ENCODE results near the gene ARMC8.

ARMC8 gene

DNA sequence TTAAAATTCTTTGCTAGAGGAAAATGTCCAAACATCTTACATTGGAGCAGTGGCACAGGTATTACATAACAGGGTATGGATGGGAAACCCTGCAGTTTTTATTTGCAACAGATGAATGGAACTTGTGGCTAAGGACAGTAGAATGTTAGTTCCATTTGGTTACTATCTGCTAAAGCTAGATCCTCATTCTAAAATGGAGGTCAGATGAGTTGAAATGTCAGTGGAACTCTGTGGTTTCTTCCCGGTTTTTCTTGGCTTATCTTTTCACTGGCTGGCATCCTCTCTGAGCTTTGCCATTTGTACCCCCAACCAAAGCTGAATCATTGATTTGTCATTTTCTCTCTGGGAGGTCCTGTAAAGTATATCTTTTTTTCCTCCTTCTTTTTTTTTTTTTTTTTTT lies 68.9 kb downstream of the ARMC8 start:
- no peak for DNase-seq

GRCh38 chr3:138257986-138258385 lies 70.9 kb downstream of the ARMC8 start:
- no peak for DNase-seq

GRCh38 chr3:138259126-138259525 lies 72.0 kb downstream of the ARMC8 start:
- DNase-seq, result no peak

DNA sequence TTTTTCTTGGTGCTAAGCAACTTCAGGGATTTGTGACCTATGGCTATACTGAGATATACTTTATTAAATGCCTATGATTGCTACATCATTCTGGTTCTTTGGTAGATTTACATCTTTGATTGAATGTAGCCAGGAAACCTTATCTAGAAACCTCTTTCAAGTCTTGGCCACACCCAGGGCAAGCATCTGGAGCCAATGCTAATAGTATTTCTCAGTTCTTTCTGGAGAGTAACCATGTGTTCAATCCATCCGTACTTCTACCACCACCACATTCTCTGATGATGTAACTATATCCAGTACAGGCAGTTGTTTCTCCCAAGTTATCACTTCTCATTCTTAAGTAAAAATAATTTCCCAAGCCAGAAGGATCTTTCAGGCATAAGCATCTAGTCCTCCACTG lies 73.5 kb downstream of the ARMC8 start:
- no peak for DNase-seq

GRCh38 chr3:138263104-138263503 lies 76.0 kb downstream of the ARMC8 start:
- DNase-seq, result no peak

- DNase-seq, result no peak
These were observed 78.6 kb downstream of the ARMC8 start for GRCh38 chr3:138265745-138266144.

DNA sequence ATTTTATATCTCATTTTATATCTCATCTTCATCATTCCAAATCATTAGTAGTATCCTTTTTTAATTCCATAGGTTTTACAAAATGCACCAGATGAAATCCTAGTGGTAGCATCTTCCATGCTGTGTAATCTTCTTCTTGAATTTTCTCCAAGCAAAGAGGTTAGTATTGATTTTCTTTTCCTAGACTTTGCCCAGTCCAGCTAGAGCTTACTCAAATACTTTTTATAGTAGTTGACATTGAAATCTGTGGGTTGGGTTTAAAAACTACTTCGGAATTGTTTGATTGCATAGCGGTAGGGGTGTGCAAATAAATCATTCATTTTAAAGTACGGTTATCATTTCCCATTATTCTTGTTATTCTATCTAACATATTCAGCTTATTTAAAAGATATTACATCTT lies 80.0 kb downstream of the ARMC8 start:
- DNase-seq, result no peak

GRCh38 chr3:138270245-138270644 lies 83.1 kb downstream of the ARMC8 start:
- DNase-seq, result no peak

DNA sequence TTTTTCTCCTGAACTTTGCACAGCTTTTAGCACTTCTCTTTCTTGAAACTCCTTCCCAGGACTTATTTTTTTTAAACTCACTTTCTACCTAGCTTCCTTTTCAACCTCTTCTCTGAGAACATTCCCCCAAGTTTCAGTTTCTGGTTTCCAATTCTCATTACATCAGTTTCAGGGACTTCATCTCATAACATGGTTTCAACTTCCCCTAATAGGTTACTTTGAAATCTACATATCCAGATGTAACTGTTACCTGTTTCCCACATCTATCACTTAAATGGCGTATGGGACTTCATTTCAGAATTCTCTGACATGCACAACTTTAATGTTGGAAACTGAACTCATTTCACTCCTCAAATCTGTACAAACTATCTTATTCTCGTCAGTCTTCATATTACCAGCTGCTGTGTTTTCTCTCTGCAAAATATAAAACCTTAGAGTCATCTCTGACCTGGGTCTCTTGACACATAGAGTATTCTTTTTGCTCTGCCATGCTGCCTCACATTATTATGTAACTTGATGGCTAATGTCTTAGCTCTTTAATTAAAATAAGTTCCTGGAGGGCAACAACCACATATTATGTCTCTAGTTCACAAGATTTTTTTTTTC lies 84.2 kb downstream of the ARMC8 start:
- DNase-seq, result no peak

DNA sequence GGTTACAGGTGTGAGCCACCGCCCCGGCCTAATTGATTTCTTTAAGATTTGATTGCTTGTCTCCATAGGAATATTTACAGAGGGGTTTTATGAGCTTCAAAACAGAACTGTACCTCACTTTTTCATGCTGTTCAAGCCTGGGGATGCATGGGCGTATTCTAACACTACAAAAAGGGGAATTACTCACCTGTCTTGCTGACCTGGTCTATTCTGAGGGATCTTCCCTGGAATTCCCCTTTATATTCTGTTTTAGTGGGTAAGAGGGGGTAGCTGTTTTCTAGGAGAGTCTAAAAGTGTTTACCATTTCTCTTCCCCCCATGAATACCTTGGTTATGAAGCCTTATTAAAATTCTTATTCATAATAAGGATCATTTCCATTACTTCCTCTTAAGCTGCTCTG lies 94.5 kb downstream of the ARMC8 start:
- no peak for DNase-seq

DNA sequence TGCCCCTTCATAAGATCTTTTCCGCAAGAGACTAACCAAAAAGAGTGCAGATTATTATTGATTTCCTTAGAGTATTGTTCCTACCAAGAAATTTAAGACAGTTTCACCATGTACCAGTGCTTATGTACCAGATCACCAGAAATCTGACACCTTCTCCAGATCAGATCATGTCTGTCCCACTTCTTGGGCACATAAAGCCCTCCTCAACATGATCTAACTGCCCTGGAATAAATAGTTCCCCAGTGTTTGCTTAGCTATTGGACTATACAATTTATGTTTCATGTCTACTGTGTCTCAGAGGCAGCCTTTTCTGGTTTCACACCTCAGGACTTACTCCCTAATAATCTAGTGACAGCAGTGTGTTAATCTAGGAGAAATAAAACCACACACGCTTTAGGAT lies 95.7 kb downstream of the ARMC8 start:
- DNase-seq, result no peak

DNA sequence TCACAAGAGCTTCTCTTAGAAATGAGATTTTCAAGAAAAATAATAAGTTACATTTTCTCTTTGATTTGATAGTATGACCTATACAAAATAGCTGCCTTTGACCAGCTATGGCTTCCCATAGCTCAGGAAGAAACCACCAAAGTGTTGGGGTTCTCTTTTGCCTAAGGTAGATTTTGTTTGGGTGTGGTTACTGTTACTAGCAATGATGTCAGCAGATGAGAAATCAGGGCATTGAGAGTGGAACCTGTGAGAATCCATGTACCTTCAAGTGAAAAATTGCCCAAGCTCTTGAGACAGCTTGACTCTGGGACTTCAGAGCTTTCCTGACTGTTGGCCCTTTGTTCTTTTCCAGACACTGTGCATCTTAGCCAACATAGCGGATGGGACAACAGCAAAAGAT lies 97.0 kb downstream of the ARMC8 start:
- DNase-seq, result no peak

DNA sequence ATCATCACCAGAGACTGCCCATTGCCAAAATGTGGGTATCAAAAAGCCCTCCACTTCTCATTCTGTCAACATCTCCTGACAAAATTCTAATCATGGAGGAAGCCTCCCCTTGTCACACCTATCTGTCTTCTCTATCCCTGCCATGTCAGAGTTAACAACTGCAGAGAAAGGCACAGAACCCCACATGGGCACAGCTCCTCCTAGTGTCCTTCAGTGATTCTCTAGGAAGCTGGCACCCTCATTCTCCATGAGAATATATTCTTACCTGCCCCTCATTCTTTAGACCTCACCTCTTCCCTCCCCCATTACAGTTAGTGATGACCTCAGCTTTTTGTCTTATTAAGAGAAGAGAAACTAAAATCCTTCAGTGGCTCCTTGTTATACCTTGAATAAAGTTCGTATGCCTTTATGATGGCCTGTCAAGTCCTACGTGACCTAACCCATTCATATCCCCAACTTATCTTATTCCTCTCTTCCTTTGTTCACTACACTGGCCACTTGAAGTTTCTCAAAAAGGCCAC lies 97.9 kb downstream of the ARMC8 start:
- DNase-seq, result no peak

GRCh38 chr3:138289260-138289659 lies 102.2 kb downstream of the ARMC8 start:
- no peak for DNase-seq

GRCh38 chr3:138289701-138290100 lies 102.6 kb downstream of the ARMC8 start:
- DNase-seq, result no peak

DNA sequence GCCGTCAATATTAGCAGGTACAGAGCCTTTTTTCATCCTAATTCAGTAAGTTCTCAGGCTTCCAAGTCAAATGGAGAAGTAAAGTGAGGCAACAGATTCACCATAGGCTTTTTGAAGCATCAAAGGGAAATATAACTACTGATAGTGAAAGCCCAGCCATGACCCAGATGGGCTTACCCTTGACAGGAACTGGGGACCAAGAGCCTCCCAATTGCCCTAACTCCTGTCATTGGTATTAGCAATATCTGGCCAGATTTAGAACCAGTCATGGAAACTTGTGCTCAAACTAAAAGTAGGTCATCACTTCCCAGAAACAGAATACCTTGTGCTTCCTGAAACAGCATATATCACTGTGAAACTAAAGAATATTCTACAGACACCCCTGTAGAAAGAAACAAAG lies 109.5 kb downstream of the ARMC8 start:
- no peak for DNase-seq

DNA sequence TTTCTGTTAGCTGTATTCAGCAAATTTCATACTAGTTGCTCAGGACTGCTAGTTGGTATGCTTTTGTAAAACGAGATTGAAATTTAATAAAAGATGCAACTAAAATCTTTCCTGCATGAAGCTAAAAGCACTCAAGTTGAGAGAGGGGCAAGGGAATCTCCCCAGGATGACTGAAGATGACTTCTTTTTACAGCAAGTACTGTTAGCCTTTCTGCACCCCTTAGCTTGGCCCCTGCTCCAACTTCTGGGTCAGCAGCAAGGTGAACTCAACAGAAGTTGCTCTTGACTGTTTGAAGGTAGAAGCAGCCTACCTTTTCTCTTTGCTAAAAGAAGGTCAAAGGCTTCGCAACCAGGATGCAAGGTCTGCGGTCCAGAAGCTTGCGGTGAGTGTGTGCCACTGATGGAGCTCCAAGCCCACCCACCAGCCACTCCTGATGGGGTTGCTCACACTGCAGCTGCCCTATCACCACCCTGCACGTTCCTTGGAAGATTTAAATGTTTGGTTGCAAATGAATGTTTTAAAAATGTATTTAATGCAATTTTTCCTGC lies 110.0 kb downstream of the ARMC8 start:
- no peak for DNase-seq

GRCh38 chr3:138297876-138298275 lies 110.8 kb downstream of the ARMC8 start:
- no peak for DNase-seq

- DNase-seq, result no peak
These were observed 113.5 kb downstream of the ARMC8 start for GRCh38 chr3:138300647-138301046.

DNA sequence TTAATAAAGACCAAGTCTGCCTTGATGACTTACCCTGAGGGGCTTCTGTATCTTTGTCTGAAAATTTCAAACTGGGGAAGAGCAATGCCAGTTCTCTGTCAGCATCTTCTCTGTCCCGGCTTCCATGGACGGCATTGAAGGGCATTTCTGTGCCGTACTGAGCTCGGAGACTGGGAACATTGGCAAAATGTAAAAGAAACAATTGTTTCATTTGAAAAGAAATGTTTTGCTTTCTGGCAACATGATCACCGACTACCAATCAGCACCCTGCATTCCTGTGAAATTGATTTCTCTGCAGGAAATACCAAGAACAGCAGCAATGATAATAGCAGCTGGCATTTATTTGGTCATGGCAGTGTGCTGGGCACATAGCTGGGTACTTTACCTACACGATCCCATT lies 116.4 kb downstream of the ARMC8 start:
- no peak for DNase-seq

GRCh38 chr3:138307899-138308298 lies 120.8 kb downstream of the ARMC8 start:
- no peak for DNase-seq

DNA sequence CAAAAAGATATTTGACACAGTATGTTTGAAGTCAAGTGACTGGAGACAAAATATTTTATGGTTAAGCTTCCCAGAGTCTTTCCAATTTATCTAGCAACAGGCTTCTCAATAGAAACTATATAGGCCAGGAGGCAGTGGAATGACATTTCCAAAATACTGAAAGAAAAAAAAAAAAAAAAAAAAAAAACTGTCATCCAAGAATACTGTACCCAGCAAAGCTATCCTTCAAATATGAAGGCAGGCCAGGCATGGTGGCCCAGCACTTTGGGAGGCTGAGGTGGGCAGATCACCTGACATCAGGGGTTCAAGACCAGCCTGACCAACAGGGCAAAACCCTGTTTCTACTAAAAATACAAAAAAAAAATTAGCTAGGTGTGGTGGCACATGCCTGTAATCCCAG lies 121.7 kb downstream of the ARMC8 start:
- no peak for DNase-seq

DNA sequence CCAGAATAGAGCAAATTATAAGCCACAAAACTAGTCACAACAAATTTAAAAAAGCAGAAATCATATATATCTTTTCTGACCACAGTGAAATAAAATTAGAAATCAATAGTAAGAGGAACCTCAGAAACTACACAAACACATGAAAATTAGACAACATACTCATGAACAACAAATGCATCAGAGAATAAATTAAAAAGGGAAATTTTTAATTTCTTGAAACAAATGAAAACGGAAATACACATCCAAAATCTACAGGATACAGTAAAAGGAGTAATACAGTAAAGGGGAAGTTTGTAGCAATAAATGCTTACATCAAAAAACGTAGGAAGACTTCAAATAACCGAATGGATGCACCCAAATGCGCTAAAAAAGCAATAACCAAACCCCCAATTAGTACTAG lies 123.4 kb downstream of the ARMC8 start:
- no peak for DNase-seq

- DNase-seq, result no peak
These were observed 127.7 kb downstream of the ARMC8 start for GRCh38 chr3:138314751-138315150.

DNA sequence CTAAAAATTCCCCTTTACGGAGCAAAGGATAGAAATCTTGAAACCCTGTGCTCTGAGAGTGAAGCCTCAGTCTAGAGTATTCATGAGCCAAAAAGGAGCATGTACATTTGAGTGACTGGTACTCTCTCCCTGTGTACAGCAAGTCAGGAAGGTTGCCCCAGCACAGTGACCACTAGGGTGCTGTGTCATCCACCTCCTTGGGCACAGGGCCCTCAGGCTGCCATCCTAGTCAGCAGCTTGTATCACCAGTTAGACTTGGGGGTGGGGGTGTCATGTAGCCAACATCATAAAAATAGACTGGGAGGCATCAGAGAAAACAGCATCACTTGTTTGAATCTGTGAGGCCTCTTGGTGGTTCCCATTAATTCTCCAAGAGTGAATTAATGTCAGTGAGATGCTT lies 130.6 kb downstream of the ARMC8 start:
- DNase-seq, result no peak
